HG03280 (cell line): ENCODE data around the gene BOD1L1.

Experiments
- ATAC-seq: cut with Tn5 transposase; IDR thresholded peaks from one replicate; pipeline ENCODE4 v1.9.1; 2021; ENCODE audit warnings: mild to moderate bottlenecking, moderate library complexity; ENCODE audit not compliant: unreplicated experiment

The BOD1L1 gene

DNA sequence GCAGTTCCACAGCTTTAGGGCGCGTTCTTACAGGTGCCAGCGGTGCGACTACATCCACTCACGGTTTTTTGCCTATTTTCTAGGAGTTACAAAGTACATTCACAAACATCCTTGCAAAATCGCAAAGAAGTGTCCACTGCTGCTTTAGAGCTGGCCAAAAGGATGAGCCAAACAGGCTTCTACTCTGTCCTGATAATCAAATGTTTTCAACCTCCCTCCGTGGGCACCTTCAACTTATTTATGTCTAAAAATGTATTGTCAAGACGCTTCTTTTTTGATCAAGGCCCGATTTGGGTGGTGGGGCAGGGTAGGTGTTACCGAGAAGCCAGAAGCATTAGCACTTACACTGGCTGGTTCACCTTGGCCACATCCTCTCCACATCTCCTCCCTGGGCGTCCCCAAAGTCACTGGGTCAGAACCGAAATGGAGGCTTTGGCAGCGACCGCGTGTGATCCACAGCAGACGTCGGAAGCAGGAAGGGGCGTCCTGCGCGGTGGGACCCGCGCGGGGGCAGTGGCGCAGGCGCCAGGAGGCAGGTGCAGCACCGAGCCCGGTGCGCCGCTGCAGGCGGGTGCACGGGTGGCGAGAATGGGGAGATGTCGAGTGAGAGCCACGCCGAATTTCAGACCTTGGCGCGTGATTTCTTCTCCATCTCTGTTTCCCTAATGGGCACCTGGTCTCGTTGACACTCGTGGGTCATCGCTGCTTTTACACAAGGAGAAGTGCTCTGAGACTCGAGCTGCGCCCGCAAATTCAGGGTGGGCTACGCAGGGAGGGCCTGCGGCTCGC lies 100.1 kb downstream of the BOD1L1 start:
- ATAC-seq, result no peak

DNA sequence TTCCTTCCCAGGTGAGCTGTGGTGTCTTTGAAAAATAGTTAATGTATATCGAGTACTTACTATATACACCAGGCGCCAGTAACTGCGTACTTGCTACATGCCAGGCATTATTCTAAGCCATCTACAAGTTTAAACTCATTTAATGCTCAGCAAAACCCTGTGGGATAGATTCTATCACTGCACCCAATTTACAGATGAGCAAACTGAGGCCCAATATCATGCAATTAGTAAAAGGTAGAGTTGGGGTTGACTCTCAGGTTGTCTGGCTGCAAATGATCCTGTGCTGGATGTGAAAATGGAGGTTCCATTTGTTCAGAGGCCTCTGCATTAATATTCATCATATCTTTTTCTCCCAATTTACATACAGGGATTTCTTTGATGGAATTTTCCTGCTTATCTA lies 100.9 kb downstream of the BOD1L1 start:
- ATAC-seq, result no peak

DNA sequence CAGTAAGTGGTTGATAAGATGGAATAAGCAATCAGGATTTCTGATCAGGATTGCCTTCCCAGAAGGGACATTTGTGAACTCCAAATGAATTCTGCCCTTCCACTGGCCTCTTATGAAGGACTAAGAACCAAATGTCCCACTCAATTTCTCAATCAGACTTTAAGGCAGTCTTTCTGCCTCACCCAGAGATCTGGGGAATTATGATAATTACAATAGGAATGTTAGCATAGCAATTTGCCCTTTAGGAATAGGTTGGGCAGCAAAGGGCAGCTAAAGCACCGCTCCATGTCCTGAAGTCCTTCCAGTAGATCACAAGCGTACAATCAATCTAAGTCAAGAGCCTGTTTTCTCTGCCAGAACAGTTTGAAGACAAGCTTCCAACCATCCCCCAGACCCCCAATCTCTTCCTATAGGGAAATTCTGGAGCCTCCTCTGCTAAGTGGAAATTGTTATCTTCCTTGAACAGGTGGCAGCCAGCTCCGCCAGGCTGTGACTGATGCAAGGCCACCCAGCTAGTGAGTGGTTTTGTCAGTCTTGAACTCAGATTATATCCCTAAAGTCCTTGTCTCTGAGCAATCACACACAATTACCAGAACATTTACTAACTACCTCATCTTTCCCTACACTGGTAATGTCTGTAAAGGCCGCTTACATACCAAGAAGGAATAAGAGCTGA lies 101.8 kb downstream of the BOD1L1 start:
- ATAC-seq, result no peak

GRCh38 chr4:13524504-13525243 lies 102.9 kb downstream of the BOD1L1 start:
- no peak for ATAC-seq

GRCh38 chr4:13523591-13524503 lies 103.7 kb downstream of the BOD1L1 start:
- no peak for ATAC-seq

DNA sequence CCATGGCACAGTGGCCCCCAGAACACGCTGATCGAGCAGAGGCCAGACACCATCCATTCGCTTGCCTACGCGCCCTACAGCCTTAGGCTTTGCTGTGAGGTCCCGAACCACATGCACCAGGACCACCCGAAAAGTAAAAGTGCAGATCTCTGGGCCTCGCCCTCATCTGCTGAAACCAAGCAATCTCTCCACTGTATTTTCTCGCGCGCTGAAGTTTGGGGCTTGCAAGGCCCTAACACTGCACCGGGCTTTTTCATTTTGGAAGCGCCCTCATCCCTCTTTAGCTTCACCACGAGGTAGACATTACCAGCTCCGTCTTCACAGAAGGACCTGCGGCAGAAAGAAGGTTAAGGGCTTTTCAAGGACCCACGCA lies 104.4 kb downstream of the BOD1L1 start:
- ATAC-seq, result no peak

- no peak for ATAC-seq
Measured at GRCh38 chr4:13522282-13523104, 105.0 kb downstream of the BOD1L1 start.

DNA sequence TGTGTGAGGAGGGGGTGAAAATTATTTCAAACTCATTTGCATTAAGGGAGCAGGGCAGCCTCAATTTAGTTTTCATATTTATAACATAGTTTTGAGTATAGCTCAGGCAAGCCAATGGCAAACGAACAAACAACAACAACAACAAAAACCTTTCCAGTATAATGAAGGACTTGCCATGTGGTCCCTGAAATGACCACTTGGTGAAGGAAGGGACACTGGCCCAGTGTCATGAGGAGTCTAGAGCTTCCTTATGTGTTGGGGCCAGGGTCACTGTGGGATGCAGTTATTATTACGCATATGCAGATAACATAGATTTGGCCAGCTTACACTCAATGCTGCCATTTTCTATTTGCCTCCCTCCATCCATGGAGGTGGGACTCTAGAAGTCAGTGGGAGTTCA lies 106.5 kb downstream of the BOD1L1 start:
- ATAC-seq, result no peak
